Measurements from ENCODE around the gene APOC3.
A peak's percentile ranks its signal among the peaks of the same experiment; 100 is the strongest.
"Not testable (repeated sequence)": the region's sequence is repeated elsewhere in the genome, so short reads cannot be mapped to it uniquely, and the experiment has no call there.

Gene APOC3

DNA sequence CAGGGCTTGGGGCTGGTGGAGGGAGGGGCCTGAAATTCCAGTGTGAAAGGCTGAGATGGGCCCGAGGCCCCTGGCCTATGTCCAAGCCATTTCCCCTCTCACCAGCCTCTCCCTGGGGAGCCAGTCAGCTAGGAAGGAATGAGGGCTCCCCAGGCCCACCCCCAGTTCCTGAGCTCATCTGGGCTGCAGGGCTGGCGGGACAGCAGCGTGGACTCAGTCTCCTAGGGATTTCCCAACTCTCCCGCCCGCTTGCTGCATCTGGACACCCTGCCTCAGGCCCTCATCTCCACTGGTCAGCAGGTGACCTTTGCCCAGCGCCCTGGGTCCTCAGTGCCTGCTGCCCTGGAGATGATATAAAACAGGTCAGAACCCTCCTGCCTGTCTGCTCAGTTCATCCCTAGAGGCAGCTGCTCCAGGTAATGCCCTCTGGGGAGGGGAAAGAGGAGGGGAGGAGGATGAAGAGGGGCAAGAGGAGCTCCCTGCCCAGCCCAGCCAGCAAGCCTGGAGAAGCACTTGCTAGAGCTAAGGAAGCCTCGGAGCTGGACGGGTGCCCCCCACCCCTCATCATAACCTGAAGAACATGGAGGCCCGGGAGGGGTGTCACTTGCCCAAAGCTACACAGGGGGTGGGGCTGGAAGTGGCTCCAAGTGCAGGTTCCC is at the start of gene APOC3:
Gene APOC3 (plus strand): TSS at position 383 of the 659 bp plus-strand sequence. CDS start 676 bp downstream, outside the sequence.
- no peak for DNase-seq

DNA sequence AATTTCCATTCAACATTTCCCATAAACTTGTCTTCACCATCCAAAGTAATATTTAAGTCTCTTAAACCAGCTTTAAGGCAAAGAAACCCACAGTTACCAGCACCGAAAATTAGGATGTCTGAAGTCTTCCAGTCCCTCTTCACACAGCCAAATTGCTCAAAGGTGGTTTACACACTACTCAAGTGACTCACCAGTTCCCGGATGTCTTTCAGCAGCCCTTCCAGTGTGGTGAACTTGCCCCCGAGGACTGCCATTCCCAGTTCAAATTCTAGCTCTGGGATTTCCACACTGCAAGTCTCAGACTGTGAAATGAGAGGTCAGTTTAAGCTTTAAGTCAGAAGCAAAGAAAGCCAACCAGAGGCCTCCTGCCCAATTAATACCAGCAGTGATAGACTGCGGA is 47.0 kb upstream of the APOC3 start:
- no peak for DNase-seq

- no peak for DNase-seq
Observed at GRCh38 chr11:116786326-116786725, 43.4 kb upstream of the APOC3 start.

- DNase-seq: no peak
Observed at GRCh38 chr11:116786966-116787365, 42.7 kb upstream of the APOC3 start.

- no peak for DNase-seq
Observed at GRCh38 chr11:116787436-116787785, 42.3 kb upstream of the APOC3 start.

DNA sequence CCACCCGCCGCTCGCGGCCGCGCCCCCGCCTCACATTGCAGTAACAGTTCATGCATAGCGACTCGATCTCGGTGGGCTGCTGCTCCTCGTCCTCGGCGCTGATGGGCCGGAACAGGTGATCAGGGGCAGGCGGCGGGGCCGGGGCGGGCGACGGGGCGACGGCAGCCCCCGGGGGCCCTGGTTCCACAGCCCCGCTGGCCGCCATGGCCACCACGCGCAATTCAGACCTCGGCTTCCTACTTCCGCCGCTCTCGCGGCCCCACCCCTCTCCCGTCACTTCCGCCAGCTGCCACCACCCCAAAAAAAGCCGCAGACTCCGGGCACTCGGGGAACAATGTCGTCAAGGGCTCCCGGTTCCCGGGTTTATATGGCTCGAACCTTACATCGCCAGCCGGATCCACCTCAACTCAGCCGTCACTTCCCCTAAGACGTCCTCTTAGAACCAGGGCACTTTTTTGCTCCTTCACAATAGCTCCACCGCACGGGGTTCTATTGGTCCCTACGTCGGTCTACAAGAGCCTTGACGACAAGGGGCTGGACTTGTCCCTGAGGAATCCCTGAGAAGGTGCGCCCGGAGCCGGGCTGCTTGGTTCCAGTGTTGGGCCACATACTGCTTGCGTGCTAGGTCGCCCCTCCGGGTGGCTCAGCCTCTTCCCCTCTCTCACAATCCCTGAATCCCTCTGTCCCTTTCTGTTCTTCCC is 41.8 kb upstream of the APOC3 start, which contains the start of gene ZPR1:
Gene ZPR1 (minus strand): TSS at position 238 of the 701 bp plus-strand sequence. CDS start 33 bp downstream, at position 205.
- peak; percentile 84 for DNase-seq

DNA sequence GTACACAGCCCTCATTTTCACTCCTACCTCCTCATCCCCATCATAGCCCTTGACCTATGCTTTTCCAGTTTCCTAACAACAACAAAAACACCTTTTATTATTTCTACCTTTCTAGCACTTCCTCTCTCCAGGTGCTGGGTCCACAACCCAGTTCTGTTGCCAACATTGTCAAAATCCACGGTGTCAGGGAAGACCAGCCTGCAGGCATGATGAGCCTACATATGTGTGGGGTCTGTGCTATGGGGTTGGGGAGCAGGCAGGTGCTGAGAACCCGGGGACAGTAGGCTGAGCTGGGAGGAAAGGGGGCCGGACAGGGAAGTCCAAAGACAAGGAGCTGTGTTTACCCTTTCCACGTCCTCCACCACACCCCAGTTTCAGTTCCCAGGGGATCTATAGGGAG is 41.2 kb upstream of the APOC3 start:
- no peak for DNase-seq

DNA sequence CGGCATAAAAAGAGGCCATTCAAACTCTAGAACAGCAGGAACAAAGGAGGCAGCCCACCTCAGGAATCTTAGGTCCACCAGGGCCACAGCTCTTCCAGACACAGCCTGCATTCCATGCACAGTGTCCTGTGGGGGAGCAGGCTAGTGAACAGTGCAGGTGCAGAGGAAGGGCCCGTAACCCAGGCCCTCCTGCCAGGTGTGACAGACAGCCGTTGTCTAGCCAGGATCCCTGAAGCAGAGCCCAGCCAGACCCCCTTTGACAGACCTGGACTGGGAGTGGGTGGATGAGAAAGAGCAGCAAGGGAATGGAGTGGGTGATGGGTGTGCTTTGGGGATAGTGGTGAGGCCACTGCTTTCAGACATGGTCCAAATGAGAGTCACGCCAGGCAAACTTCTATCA is 40.7 kb upstream of the APOC3 start:
- no peak for DNase-seq

DNA sequence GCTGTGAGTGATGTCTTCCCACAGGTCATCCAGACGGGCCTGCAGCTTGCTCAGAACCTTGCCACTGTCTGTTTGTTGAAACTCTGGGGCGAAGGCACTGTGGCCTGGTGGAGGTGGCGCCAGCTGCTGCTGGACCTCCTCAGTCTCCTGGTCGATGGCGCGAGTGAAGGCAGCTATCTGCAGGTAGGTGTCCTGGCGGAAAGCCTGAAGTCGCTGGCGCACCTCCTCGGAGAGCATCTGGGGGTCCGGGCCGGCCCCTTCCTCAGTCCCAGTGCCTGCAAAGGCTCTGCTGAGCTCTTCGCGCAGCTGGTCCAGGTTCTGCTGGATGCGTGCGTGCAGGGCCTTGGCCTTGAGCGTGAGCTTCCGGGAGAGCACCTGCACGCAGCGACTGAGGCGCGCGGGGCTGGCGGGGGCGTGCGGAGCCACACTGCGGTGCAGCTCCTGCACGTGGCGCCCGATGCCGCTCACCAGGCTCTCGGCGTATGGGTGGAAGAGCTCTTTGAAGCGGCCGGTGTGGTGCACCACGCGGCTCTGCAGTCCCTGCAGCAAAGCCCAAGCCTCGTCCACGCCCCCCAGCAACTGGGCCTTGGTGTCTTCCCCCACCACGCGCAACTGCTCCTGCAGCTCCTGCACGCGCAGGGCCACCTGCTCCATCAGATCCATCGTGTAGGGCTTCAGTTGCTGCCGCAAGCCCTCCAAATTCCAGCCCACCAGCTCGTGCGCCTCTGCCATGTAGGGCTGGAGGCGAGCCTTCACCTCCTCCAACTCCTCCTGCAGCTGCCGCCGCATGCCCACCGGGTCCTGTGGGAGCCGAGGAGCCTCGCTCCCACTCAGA is 39.3 kb upstream of the APOC3 start:
- DNase-seq: no peak

- DNase-seq: peak; percentile 82
Observed at GRCh38 chr11:116791002-116791812, 38.5 kb upstream of the APOC3 start.

DNA sequence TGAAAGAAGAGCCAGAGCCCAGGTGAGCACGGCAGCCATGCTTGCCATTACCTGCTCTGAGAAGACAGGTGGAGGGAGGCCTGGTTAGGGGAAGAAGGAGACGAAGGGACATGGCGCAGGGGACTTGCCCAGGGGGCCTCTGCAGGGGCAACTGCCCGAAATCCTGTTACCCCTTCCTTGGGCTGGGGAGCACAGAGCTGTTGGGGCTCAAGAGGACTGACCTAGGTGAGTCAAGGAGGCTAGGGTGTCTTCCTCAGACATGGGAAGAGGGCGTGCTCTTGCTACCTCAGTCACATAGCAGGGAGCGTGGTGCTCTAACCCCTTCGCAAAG is 37.9 kb upstream of the APOC3 start, which contains the start of gene APOA5:
Gene APOA5 (minus strand): TSS at position 67 of the 331 bp plus-strand sequence. CDS start 19 bp downstream, at position 48.
- DNase-seq: no peak

- no peak for DNase-seq
Observed at GRCh38 chr11:116792144-116792868, 37.4 kb upstream of the APOC3 start.

GRCh38 chr11:116792869-116793771 is 36.6 kb upstream of the APOC3 start:
- DNase-seq: no peak

GRCh38 chr11:116793772-116794097 is 36.0 kb upstream of the APOC3 start:
- DNase-seq: no peak

- no peak for DNase-seq
Observed at GRCh38 chr11:116794851-116795250, 34.9 kb upstream of the APOC3 start.

DNA sequence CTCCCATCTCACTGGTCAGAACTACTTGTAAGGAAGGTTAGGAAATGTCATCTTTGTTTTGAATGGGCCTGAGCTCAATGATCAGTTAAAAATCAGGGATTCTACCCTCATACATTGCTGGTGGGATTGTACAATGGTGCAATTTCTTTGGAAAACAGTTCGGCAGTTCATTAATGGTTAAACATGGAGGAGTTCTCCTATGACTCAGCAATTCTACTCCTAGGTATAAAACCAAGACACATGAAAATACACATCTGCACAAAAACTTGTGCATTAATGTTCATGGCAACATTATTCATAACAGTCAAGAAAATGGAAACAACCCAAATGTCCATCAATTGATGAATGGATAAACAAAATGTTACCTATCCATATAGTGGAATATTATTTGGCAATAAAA is 33.2 kb upstream of the APOC3 start:
- no peak for DNase-seq

- no peak for DNase-seq
Observed at GRCh38 chr11:116797816-116798215, 31.9 kb upstream of the APOC3 start.

DNA sequence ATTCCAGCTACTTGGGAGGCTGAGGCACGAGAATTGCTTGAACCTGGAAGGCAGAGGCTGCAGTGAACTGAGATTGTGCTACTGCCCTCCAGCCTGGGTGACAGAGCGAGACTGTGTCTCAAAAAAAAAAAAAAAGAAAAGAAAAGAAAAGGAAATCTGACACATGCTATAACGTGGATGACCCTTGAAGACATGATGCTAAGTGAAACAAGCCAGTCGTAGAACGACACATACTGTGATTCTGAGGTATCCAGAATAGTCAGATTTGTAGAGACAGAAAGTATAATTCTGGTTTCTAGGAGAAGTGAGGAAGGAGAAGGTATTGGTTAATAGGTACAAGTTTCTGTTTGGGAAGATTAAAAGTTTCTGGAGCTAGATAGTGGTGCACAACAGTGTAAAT is 31.3 kb upstream of the APOC3 start:
- no peak for DNase-seq

GRCh38 chr11:116800610-116801009 is 29.1 kb upstream of the APOC3 start:
- DNase-seq: no peak

DNA sequence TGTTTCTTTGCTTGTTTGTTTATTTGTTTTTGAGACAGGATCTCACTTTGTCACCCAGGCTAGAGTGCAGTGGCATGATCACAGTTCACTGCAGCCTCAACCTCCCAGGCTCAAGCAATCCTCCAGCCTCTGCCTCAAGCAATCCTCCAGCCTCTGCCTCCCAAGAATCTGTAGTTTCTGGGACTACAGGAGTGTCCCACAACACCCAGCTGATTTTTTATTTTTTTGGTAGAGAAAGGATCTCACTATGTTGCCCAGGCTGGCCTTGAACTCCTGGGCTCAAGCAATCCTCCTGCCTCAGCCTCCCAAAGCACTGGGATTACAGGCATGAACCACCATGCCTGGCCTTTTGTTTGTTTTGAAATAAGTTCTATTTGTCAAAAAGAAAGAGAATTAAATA is 28.0 kb upstream of the APOC3 start:
- DNase-seq: not testable (repeated sequence)

DNA sequence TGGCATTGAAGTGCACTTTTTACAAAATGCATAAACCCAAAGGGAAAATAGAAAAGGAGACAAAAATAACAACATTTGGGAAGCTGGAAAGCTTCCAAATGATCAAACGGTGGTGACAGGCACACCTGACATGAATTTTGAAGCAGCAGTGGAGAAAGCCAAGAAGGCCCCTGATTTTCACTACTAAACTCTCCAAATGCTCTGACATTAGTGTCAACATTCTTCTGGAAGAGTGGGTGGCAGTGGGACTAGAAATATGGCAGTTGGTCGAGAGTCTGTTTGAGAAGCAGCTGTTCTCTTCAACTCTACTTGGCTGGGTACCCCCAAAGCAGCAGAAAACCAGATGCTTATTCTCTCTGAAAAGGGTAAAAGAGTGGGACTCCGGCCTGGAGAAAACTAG is 25.7 kb upstream of the APOC3 start:
- no peak for DNase-seq
